OCI-LY3 (cell line): ENCODE measurements around the gene UMPS.

ENCODE experiments used
- H2AFZ ChIP-seq: fragments of 200-600, 300-600 bp; shearing (Covaris generic); 2 replicates; pipeline ENCODE4 v1.6.0; 2014; ENCODE audit warnings: antibody characterized with exemption, low read depth, low read length
- H3K27ac ChIP-seq: fragments of 200-600, 300-600 bp; sonication (generic); 2 replicates; pipeline ENCODE4 v1.5.1; 2014; ENCODE audit warnings: mild to moderate bottlenecking, low read length, moderate library complexity, mixed read lengths
- H3K27me3 ChIP-seq: fragments of 200-600, 300-600 bp; sonication (generic); 2 replicates; pipeline ENCODE4 v1.6.1; 2014; ENCODE audit warnings: low read depth, low read length, mixed read lengths
- H3K36me3 ChIP-seq: fragments of 200-600, 300-600 bp; sonication (generic); replicated peaks from 2 replicates; pipeline ENCODE3; 2014; ENCODE audit warnings: low read depth, low read length, mixed read lengths
- H3K4me1 ChIP-seq: fragments of 300-600, 200-600 bp; sonication (generic); 2 replicates; pipeline ENCODE4 v1.6.1; 2014; ENCODE audit warnings: low read length, mixed read lengths
- H3K4me2 ChIP-seq: fragments of 200-600, 300-600 bp; sonication (generic); 2 replicates; pipeline ENCODE4 v1.6.1; 2014; ENCODE audit warnings: low read length, mixed read lengths
- H3K4me3 ChIP-seq: fragments of 300-600, 200-600 bp; sonication (generic); 2 replicates; pipeline ENCODE4 v1.5.1; 2014; ENCODE audit warnings: antibody characterized with exemption, mild to moderate bottlenecking, low read length, moderate library complexity
- H3K79me2 ChIP-seq: fragments of 300-600, 200-600 bp; shearing (Covaris generic); 2 replicates; pipeline ENCODE4 v1.6.1; 2014; ENCODE audit warnings: mild to moderate bottlenecking, low read length, mixed read lengths
- H3K9ac ChIP-seq: fragments of 300-600, 200-600 bp; shearing (Covaris generic); 2 replicates; pipeline ENCODE4 v1.6.0; 2014; ENCODE audit warnings: mild to moderate bottlenecking, low read length, moderate library complexity
- H3K9me3 ChIP-seq: fragments of 200-600, 300-600 bp; shearing (Covaris generic); 2 replicates; pipeline ENCODE4 v1.6.1; 2014; ENCODE audit warnings: low read length, mixed read lengths; ENCODE audit not compliant: insufficient read depth
- H4K20me1 ChIP-seq: fragments of 200-600, 300-600 bp; sonication (generic); 2 replicates; pipeline ENCODE4 v1.6.1; 2016; ENCODE audit warnings: low read length, mixed read lengths; ENCODE audit not compliant: insufficient read depth
- EZH2phosphoT487 ChIP-seq: fragments of 200-600 bp; shearing (Covaris generic); IDR thresholded peaks from 2 replicates; pipeline ENCODE4 v1.6.1; 2018; ENCODE audit warnings: antibody characterized with exemption, mixed run types, low read depth
- TF ChIP-seq, protein P1 (sequence below): fragments of 200-600, 300-600 bp; sonication (generic); IDR thresholded peaks from 2 replicates; pipeline ENCODE4 v1.5.1; 2014; ENCODE audit warnings: antibody characterized with exemption, low read length, low read depth

UMPS gene

DNA sequence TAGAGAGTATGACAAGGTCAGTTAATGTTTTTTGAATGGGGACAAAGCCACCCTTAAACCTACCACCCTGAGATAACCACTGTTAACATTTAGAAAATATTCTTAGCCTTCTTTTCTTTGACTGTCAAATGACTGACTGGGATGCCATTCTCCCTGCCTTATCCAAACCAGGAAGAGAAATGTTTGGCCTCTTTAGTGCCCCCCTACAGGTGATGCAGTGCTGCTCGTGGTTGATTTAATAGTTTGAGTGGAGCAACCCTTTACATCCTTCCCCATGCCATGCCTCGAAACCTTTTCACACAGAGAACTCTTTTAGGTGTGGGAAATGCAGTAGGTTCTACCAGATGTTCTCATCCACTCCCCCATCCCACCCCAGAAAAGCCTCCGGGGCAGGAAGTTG lies 38.7 kb upstream of the UMPS start:
- no peaks in the 10 kb centered on the region for H3K79me2 ChIP-seq
- no peaks in the 10 kb centered on the region for H3K36me3 ChIP-seq
- H3K27me3 ChIP-seq = peaks cover 7% of the 10 kb centered on the region
- no peaks in the 10 kb centered on the region for H3K9me3 ChIP-seq
- no peaks in the 10 kb centered on the region for H4K20me1 ChIP-seq
- H3K27ac ChIP-seq = no peak overlapping the region
- TF ChIP-seq EZH2phosphoT487 = no peak
- H3K4me2 ChIP-seq = no peak overlapping the region
- no peak overlapping the region for H3K9ac ChIP-seq
- H2AFZ ChIP-seq = no peak overlapping the region
- H3K4me1 ChIP-seq = no peaks in the 10 kb centered on the region
- H3K4me3 ChIP-seq = no peak overlapping the region

DNA sequence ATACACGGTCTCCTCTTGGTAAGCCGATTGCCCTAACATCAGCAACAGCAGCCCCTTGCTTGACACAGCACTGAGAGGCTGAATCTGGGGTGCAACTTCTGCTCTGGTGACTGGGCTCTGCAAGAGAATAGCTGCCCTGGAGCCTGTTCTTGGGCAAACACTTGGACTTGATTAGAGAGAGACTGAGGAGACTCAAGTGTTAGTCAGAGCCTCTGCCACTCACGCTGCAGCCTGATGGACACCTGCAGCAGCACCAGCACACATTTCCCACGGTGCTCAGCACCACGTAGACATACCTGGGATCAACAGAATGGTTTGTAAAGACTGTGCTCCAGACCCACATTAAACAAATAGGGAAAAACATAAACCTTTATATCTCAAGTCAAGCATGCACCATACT lies 35.8 kb upstream of the UMPS start:
- H3K4me3 ChIP-seq = no peak overlapping the region
- no peaks in the 10 kb centered on the region for H3K79me2 ChIP-seq
- no peak overlapping the region for H3K9ac ChIP-seq
- H3K4me2 ChIP-seq = no peak overlapping the region
- H3K27ac ChIP-seq = no peak overlapping the region
- no peak for TF ChIP-seq EZH2phosphoT487
- TF ChIP-seq, protein P1, sequence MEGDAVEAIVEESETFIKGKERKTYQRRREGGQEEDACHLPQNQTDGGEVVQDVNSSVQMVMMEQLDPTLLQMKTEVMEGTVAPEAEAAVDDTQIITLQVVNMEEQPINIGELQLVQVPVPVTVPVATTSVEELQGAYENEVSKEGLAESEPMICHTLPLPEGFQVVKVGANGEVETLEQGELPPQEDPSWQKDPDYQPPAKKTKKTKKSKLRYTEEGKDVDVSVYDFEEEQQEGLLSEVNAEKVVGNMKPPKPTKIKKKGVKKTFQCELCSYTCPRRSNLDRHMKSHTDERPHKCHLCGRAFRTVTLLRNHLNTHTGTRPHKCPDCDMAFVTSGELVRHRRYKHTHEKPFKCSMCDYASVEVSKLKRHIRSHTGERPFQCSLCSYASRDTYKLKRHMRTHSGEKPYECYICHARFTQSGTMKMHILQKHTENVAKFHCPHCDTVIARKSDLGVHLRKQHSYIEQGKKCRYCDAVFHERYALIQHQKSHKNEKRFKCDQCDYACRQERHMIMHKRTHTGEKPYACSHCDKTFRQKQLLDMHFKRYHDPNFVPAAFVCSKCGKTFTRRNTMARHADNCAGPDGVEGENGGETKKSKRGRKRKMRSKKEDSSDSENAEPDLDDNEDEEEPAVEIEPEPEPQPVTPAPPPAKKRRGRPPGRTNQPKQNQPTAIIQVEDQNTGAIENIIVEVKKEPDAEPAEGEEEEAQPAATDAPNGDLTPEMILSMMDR = no peak
- H3K9me3 ChIP-seq = no peaks in the 10 kb centered on the region
- H3K27me3 ChIP-seq = peaks cover 7% of the 10 kb centered on the region
- H4K20me1 ChIP-seq = no peaks in the 10 kb centered on the region
- H3K36me3 ChIP-seq = no peaks in the 10 kb centered on the region
- no peak overlapping the region for H2AFZ ChIP-seq
- H3K4me1 ChIP-seq = no peaks in the 10 kb centered on the region

DNA sequence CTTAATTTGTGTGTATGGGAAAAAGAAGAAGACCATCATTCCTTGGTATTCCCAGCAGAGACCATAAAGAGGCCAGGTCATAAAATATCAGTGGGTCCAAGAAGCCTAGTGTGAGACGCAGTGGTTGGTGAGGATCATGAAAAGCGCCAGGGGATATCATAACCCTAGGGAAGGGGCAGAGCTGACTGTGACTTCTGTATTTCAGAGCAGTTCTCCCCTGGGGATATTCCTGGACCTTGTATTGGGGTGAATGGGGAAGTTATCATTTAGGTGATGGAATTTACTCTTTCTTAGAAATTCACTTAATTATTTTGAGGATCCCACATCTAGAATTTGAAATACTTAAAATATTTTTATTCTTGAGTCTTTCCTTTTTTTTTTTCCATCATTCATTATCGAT lies 34.9 kb upstream of the UMPS start:
- H3K4me1 ChIP-seq = no peaks in the 10 kb centered on the region
- TF ChIP-seq, protein P1 = no peak
- no peak for TF ChIP-seq EZH2phosphoT487
- H3K36me3 ChIP-seq = no peaks in the 10 kb centered on the region
- H3K9ac ChIP-seq = no peak overlapping the region
- no peaks in the 10 kb centered on the region for H3K79me2 ChIP-seq
- H3K4me3 ChIP-seq = no peak overlapping the region
- no peaks in the 10 kb centered on the region for H3K9me3 ChIP-seq
- H4K20me1 ChIP-seq = no peaks in the 10 kb centered on the region
- H3K4me2 ChIP-seq = no peak overlapping the region
- no peak overlapping the region for H3K27ac ChIP-seq
- no peak overlapping the region for H2AFZ ChIP-seq
- peaks cover 10% of the 10 kb centered on the region for H3K27me3 ChIP-seq

DNA sequence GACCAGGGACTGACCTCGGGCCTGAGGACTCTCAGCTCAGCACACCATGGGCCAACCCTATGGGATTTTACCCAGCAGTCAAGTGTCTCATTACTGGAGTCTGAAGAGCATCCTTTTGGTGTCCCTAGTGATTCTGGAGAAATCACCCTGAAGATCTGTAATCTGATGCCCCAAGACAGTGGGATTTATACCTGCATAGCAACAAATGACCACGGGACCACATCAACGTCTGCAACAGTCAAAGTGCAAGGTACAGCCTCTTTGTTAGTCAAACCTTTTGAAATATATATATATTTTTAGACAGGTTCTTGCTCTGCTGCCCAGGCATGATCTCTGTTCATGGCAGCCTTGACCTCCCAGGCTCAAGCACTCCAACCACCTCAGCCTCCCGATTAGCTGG lies 34.2 kb upstream of the UMPS start:
- H3K36me3 ChIP-seq = no peaks in the 10 kb centered on the region
- no peak overlapping the region for H3K9ac ChIP-seq
- H4K20me1 ChIP-seq = no peaks in the 10 kb centered on the region
- TF ChIP-seq, protein P1 = no peak
- TF ChIP-seq EZH2phosphoT487 = no peak
- no peak overlapping the region for H2AFZ ChIP-seq
- no peak overlapping the region for H3K4me3 ChIP-seq
- no peaks in the 10 kb centered on the region for H3K79me2 ChIP-seq
- H3K4me1 ChIP-seq = no peaks in the 10 kb centered on the region
- H3K9me3 ChIP-seq = no peaks in the 10 kb centered on the region
- no peak overlapping the region for H3K4me2 ChIP-seq
- no peak overlapping the region for H3K27ac ChIP-seq
- peaks cover 16% of the 10 kb centered on the region for H3K27me3 ChIP-seq

DNA sequence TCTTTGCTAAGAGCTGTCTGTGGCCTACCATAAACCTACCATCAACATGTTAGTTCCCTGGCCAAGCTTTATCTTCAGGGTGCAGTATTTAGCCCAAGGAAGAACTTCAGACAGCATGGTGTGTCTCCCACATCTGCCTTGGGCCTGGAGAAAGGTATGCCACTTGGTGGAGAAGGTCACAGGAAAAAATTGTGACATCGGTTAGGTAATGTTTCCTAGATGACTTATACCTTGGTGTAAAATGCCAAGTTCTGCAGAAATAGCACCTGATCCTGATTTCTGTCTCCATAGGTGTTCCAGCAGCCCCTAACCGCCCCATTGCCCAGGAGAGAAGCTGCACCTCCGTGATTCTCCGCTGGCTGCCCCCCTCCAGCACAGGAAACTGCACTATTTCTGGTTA lies 33.0 kb upstream of the UMPS start:
- H3K9me3 ChIP-seq = no peaks in the 10 kb centered on the region
- no peaks in the 10 kb centered on the region for H3K4me1 ChIP-seq
- no peaks in the 10 kb centered on the region for H4K20me1 ChIP-seq
- no peak overlapping the region for H3K4me2 ChIP-seq
- H3K27ac ChIP-seq = no peak overlapping the region
- no peak overlapping the region for H2AFZ ChIP-seq
- no peak overlapping the region for H3K4me3 ChIP-seq
- H3K27me3 ChIP-seq = peaks cover 24% of the 10 kb centered on the region
- TF ChIP-seq, protein P1 = no peak
- no peak for TF ChIP-seq EZH2phosphoT487
- no peaks in the 10 kb centered on the region for H3K36me3 ChIP-seq
- no peak overlapping the region for H3K9ac ChIP-seq
- no peaks in the 10 kb centered on the region for H3K79me2 ChIP-seq
